H1 (cell line): ENCODE data around the gene CARD14. TPM values are rescaled to one million over a fixed set of nuclear protein-coding genes. Genes with fewer than 3 reads are reported as not detected.

ENCODE experiments used
- CTCF ChIA-PET: fragments of 300-600 bp; sonication (Branson Sonifier 250); formaldehyde crosslinking; loops from one replicate; lab custom pipeline; 2021; ENCODE audit not compliant: partially characterized antibody; lab: Charles Lee
- POLR2A ChIA-PET: fragments of 300-600 bp; sonication (Branson Sonifier 250); formaldehyde crosslinking; loops from one replicate; lab custom pipeline; 2021; ENCODE audit warnings: inconsistent platforms; ENCODE audit not compliant: partially characterized antibody; lab: Charles Lee
- DNase-seq, 2 experiments: peaks; one replicate each; pipeline versions ENCODE4 v3.0.0 to v3.0.0-alpha.2; 2010 to 2022; ENCODE audit warnings: low spot score in 2 of 2, low read depth in 1 of 2, mixed read lengths in 1 of 2
- FAIRE-seq: peaks from 2 replicates; lab custom pipeline; 2011; peaks lifted over from hg19 to GRCh38; lab: Jason Lieb, UNC
- H2AFZ ChIP-seq: 2 replicates; pipeline ENCODE4 v1.8.1; 2012; ENCODE audit warnings: low read length, inconsistent platforms
- H2AK5ac ChIP-seq: 2 replicates; pipeline ENCODE4 v1.6.1; 2013; ENCODE audit warnings: low read depth, low read length
- H2BK120ac ChIP-seq: replicated peaks from 2 replicates; pipeline ENCODE3; 2013; ENCODE audit warnings: low read depth, low read length, inconsistent platforms
- H2BK12ac ChIP-seq: 2 replicates; pipeline ENCODE4 v1.6.1; 2013; ENCODE audit warnings: low read depth, low read length
- H2BK15ac ChIP-seq: 2 replicates; pipeline ENCODE4 v1.6.1; 2013; ENCODE audit warnings: low read length
- H2BK20ac ChIP-seq: 2 replicates; pipeline ENCODE4 v1.6.1; 2013; ENCODE audit warnings: low read length
- H2BK5ac ChIP-seq: 2 replicates; pipeline ENCODE4 v1.6.1; 2013; ENCODE audit warnings: low read depth, low read length
- H3K14ac ChIP-seq: 2 replicates; pipeline ENCODE4 v1.6.1; 2013; ENCODE audit warnings: inconsistent platforms; ENCODE audit not compliant: insufficient read length
- H3K18ac ChIP-seq: 2 replicates; pipeline ENCODE4 v1.6.1; 2013; ENCODE audit warnings: low read length; ENCODE audit errors: extremely low read depth
- H3K23ac ChIP-seq: 2 replicates; pipeline ENCODE4 v1.6.1; 2013; ENCODE audit warnings: inconsistent platforms; ENCODE audit not compliant: insufficient read length
- H3K23me2 ChIP-seq: 2 replicates; pipeline ENCODE4 v1.6.1; 2013; ENCODE audit warnings: low read depth, low read length
- H3K27ac ChIP-seq: 2 replicates; pipeline ENCODE4 v1.6.1; 2011; ENCODE audit warnings: low read depth, low read length, inconsistent platforms
- H3K27me3 ChIP-seq, 4 experiments: replicated peaks in 1 of 4; 1 replicate in 1 of 4; 2 replicates in 3 of 4; pipeline versions ENCODE4 v1.6.1 to v1.8.1; 2011 to 2013; ENCODE audit warnings: low read length in 3 of 4, mild to moderate bottlenecking in 3 of 4, inconsistent platforms in 2 of 4, mixed read lengths in 2 of 4, moderate library complexity in 1 of 4; ENCODE audit not compliant: control insufficient read depth in 3 of 4, insufficient read depth in 3 of 4; ENCODE audit errors: extremely low read depth in 1 of 4
- H3K36me3 ChIP-seq, 4 experiments: 2 replicates each; pipeline versions ENCODE4 v1.6.1 to v1.8.1; 2011 to 2013; ENCODE audit warnings: mild to moderate bottlenecking in 4 of 4, low read length in 3 of 4, moderate library complexity in 2 of 4, control low read depth in 1 of 4, inconsistent platforms in 1 of 4; ENCODE audit not compliant: insufficient read depth in 4 of 4, control insufficient read depth in 2 of 4
- H3K4ac ChIP-seq: replicated peaks from 2 replicates; pipeline ENCODE3; 2013; ENCODE audit warnings: low read length, low read depth, mixed read lengths, inconsistent platforms; ENCODE audit not compliant: insufficient read length
- H3K4me1 ChIP-seq, 4 experiments: replicated peaks in 1 of 4; 1 replicate in 1 of 4; 2 replicates in 3 of 4; pipeline versions ENCODE4 v1.6.1 to v1.8.1; 2011 to 2013; ENCODE audit warnings: low read length in 3 of 4, inconsistent platforms in 2 of 4, mixed read lengths in 1 of 4; ENCODE audit not compliant: insufficient read depth in 4 of 4, control insufficient read depth in 3 of 4
- H3K4me2 ChIP-seq, 2 experiments: 2 replicates each; pipeline versions ENCODE4 v1.6.1 to v1.8.1; 2011 to 2013; ENCODE audit warnings: low read depth in 2 of 2, low read length in 2 of 2, control low read depth in 1 of 2, inconsistent platforms in 1 of 2, mild to moderate bottlenecking in 1 of 2; ENCODE audit not compliant: insufficient read depth in 1 of 2
- H3K4me3 ChIP-seq, 4 experiments: fragments of 200-600, 300-600 bp in 1 of 4; sonication (generic), shearing (Covaris generic), sonication (Bioruptor Twin) in 1 of 4; 2 replicates each; pipeline versions ENCODE4 v1.5.1 to v1.8.1; 2011 to 2016; ENCODE audit warnings: low read length in 4 of 4, low read depth in 3 of 4, control low read depth in 2 of 4, inconsistent platforms in 2 of 4, mild to moderate bottlenecking in 2 of 4, mixed read lengths in 1 of 4, moderate library complexity in 1 of 4; ENCODE audit not compliant: insufficient read depth in 2 of 4; ENCODE audit errors: extremely low read depth in 1 of 4
- H3K56ac ChIP-seq: replicated peaks from 2 replicates; pipeline ENCODE3; 2013; ENCODE audit warnings: low read depth, mild to moderate bottlenecking, mixed read lengths, low read length, inconsistent platforms; ENCODE audit not compliant: insufficient read length
- H3K79me1 ChIP-seq: 2 replicates; pipeline ENCODE4 v1.6.1; 2013; ENCODE audit warnings: low read depth, low read length, control low read depth
- H3K79me2 ChIP-seq, 2 experiments: 2 replicates each; pipeline versions ENCODE4 v1.6.1 to v1.8.1; 2012 to 2013; ENCODE audit warnings: low read length in 2 of 2, mild to moderate bottlenecking in 2 of 2, inconsistent platforms in 1 of 2; ENCODE audit not compliant: insufficient read depth in 2 of 2, control insufficient read depth in 1 of 2
- H3K9ac ChIP-seq, 4 experiments: replicated peaks in 1 of 4; 1 replicate in 1 of 4; 2 replicates in 3 of 4; pipeline versions ENCODE4 v1.6.1 to v1.8.1; 2011 to 2013; ENCODE audit warnings: low read depth in 3 of 4, low read length in 3 of 4, control low read depth in 2 of 4, mild to moderate bottlenecking in 2 of 4, moderate library complexity in 2 of 4, inconsistent platforms in 1 of 4; ENCODE audit errors: extremely low read depth in 1 of 4
- H3K9me3 ChIP-seq, 2 experiments: 2 replicates each; pipeline versions ENCODE4 v1.6.1 to v1.8.1; 2012 to 2013; ENCODE audit warnings: mild to moderate bottlenecking in 2 of 2, moderate library complexity in 2 of 2, control low read depth in 1 of 2, inconsistent platforms in 1 of 2, low read depth in 1 of 2, low read length in 1 of 2, mixed read lengths in 1 of 2; ENCODE audit not compliant: insufficient read depth in 2 of 2
- H4K20me1 ChIP-seq, 2 experiments: replicated peaks in 1 of 2; 2 replicates each; pipeline versions ENCODE3 to v1.8.1; 2011 to 2013; ENCODE audit warnings: inconsistent platforms in 2 of 2, low read length in 2 of 2, mild to moderate bottlenecking in 1 of 2; ENCODE audit not compliant: insufficient read depth in 2 of 2, control insufficient read depth in 1 of 2
- H4K5ac ChIP-seq: 2 replicates; pipeline ENCODE4 v1.6.1; 2013; ENCODE audit warnings: low read length, low read depth, mixed read lengths, inconsistent platforms; ENCODE audit not compliant: insufficient read length
- H4K8ac ChIP-seq: 2 replicates; pipeline ENCODE4 v1.8.0; 2013; ENCODE audit warnings: mild to moderate bottlenecking, moderate library complexity, low read length, inconsistent platforms; ENCODE audit not compliant: insufficient read depth; ENCODE audit errors: extremely low read depth
- H4K91ac ChIP-seq: replicated peaks from 2 replicates; pipeline ENCODE3; 2013; ENCODE audit warnings: low read length, mixed read lengths, inconsistent platforms; ENCODE audit not compliant: insufficient read length
- BACH1 ChIP-seq: IDR thresholded peaks from 2 replicates; pipeline ENCODE4 v1.6.1; 2012; ENCODE audit warnings: low read length, improper control_type of control experiment
- CBX8 ChIP-seq: fragments of 300-800, 300-1000 bp; sonication (generic); IDR thresholded peaks from 2 replicates; pipeline ENCODE4 v1.7.1; 2016; ENCODE audit warnings: low read depth, low read length, borderline replicate concordance
- CEBPB ChIP-seq: IDR thresholded peaks from 2 replicates; pipeline ENCODE4 v1.6.1; 2012; ENCODE audit warnings: low read depth, low read length
- CHD2 ChIP-seq: IDR thresholded peaks from 2 replicates; pipeline ENCODE4 v1.6.1; 2012; ENCODE audit warnings: low read length, improper control_type of control experiment
- EGR1 ChIP-seq: IDR thresholded peaks from 2 replicates; pipeline ENCODE4 v1.6.1; 2011; ENCODE audit warnings: low read depth, low read length, borderline replicate concordance
- EP300 ChIP-seq, 2 experiments: IDR thresholded peaks; 1 replicate in 1 of 2; 2 replicates in 1 of 2; pipeline ENCODE4 v1.6.1; 2011 to 2012; ENCODE audit warnings: low read depth in 2 of 2, low read length in 2 of 2, mild to moderate bottlenecking in 2 of 2, borderline replicate concordance in 1 of 2, inconsistent platforms in 1 of 2, moderate library complexity in 1 of 2
- GTF2F1 ChIP-seq: IDR thresholded peaks from 2 replicates; pipeline ENCODE4 v1.6.1; 2012; ENCODE audit warnings: low read depth, low read length, improper control_type of control experiment, borderline replicate concordance
- JUN ChIP-seq: IDR thresholded peaks from 2 replicates; pipeline ENCODE4 v1.6.1; 2011; ENCODE audit warnings: low read depth, mild to moderate bottlenecking, improper control_type of control experiment, low read length
- KDM5A ChIP-seq: fragments of 200-600 bp; IDR thresholded peaks from 2 replicates; pipeline ENCODE4 v1.7.1; 2012; ENCODE audit warnings: mild to moderate bottlenecking, low read length, inconsistent platforms, mixed read lengths
- NANOG ChIP-seq: IDR thresholded peaks from 2 replicates; pipeline ENCODE4 v1.6.1; 2011; ENCODE audit warnings: low read length, low read depth, mild to moderate bottlenecking, inconsistent platforms; ENCODE audit not compliant: insufficient read depth, poor library complexity, severe bottlenecking
- RFX5 ChIP-seq: IDR thresholded peaks from 2 replicates; pipeline ENCODE4 v1.6.1; 2011; ENCODE audit warnings: low read depth, low read length, improper control_type of control experiment, borderline replicate concordance
- RXRA ChIP-seq: IDR thresholded peaks from 2 replicates; pipeline ENCODE4 v1.6.1; 2011; ENCODE audit warnings: low read depth, mild to moderate bottlenecking, low read length, moderate library complexity; ENCODE audit not compliant: insufficient read depth
- SP1 ChIP-seq: IDR thresholded peaks from 2 replicates; pipeline ENCODE4 v1.6.1; 2011; ENCODE audit warnings: low read depth, low read length
- WGBS, 2 experiments: shearing (Covaris generic) in 1 of 2; methylation state at CpG; one replicate each; pipeline versions ENCODE4 v1.1.6 to v1.1.7; 2013 to 2015; ENCODE audit warnings: low lambda C conversion rate in 2 of 2, mixed read lengths in 2 of 2, inconsistent platforms in 1 of 2, low coverage in 1 of 2, missing lambda C conversion rate in 1 of 2; ENCODE audit not compliant: insufficient replicate concordance in 2 of 2, insufficient coverage in 1 of 2, insufficient read length in 1 of 2; ENCODE audit errors: extremely low coverage in 1 of 2, missing lambda C conversion rate in 1 of 2; 5-methylcytosine and 5-hydroxymethylcytosine counted together
- polyA plus RNA-seq, 7 experiments: library from polyadenylated mRNA; depleted of rRNA in 3 of 7; stranded (reverse) in 5 of 7; unstranded in 2 of 7; fragments of >200 nt in 5 of 7; fragments of 200-250 nt in 2 of 7; gene quantifications; 1 replicate in 5 of 7; 2 replicates in 1 of 7; 4 replicates in 1 of 7; pipeline versions ENCODE4 v1.2.1 to v1.2.3, GENCODE V29; 2011 to 2013; ENCODE audit warnings: missing spikeins in 2 of 7, mixed read lengths in 2 of 7
- total RNA-seq: library from RNA; stranded (reverse); fragmentation: NEBNext Ultra II Directional; extraction: Animal tissue kit (Norgen Biotek cat#: 25700); gene quantifications from 2 replicates; pipeline ENCODE4 v1.2.1, GENCODE V29; 2021
- TF ChIP-seq, protein P1 (sequence below): IDR thresholded peaks from 2 replicates; pipeline ENCODE4 v1.6.1; 2012; ENCODE audit warnings: inconsistent platforms

The CARD14 gene
- total and polyA plus RNA-seq, 2 of the 8 experiments (the other 6 are each of a cell fraction or from before 2014, with no cell fraction given), result 0.08 TPM; not detected in 1

DNA sequence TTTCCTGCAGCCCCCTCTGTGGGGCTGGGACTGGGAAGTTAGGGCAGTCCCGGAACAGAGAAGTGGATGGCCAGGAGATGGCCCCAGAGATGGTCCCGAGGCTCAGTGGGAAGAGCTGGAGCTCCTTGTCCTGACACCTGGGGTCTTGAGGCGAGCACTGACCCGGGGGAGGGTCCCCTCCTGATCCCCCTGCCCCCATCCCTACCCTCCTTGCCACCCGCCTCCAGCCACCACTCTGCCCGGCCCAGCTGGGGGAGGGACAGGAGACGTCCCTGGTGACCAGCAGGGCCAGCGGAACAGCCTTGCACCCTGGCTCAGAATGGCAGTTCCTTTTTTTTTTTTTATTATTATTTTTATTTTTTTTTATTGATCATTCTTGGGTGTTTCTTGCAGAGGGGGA lies 76.9 kb downstream of the CARD14 start:
- CTCF ChIA-PET, result interaction anchor here (0.6 to 2.4 kb wide), 3 partner anchors 18 to 220 kb away, joined by 3 to 10 read pairs (median 4); no protein-coding TSS in a partner anchor
- 91% methylated on average over 8 of the region's 8 CpGs; no CpG with 5 or more reads in 1 of the 2 experiments for WGBS, 2 experiments
- Histone ChIP-seq H3K27me3 (no peaks in the 10 kb centered on the region), H2BK120ac (no peak overlapping the region), H3K23me2 (no peaks in the 10 kb centered on the region), H2BK15ac (no peak overlapping the region), H3K9ac (no peak overlapping the region), H2AK5ac (no peak overlapping the region), H4K8ac (no peak overlapping the region), H3K9me3 (no peaks in the 10 kb centered on the region; a peak in 1 of 4 replicates), H3K4me2 (no peak overlapping the region), H3K27ac (no peak overlapping the region), H4K20me1 (peaks cover 0 to 3% of the 10 kb centered on the region in 2 experiments), H2AFZ (no peak overlapping the region), H3K23ac (no peak overlapping the region), H4K5ac (no peak overlapping the region), H3K4me3 (no peak overlapping the region), H3K4me1 (no peaks in the 10 kb centered on the region), H3K4ac (no peak overlapping the region), H3K18ac (no peak overlapping the region), H3K79me1 (no peaks in the 10 kb centered on the region), H2BK20ac (no peak overlapping the region), H2BK12ac (no peak overlapping the region), H3K36me3 (peaks cover 0 to 8% (median 3%) of the 10 kb centered on the region in 4 experiments; a peak in 5 of 8 replicates)
- POLR2A ChIA-PET, result no interaction called here
- DNase-seq, result no peak
- no peak for FAIRE-seq
- no peak for TF ChIP-seq NANOG
- TF ChIP-seq EP300 (IDR thresholded peaks at IDR 0.05; ENCODE audit: borderline replicate concordance in 1 of 2, low read depth in 2 of 2, low read length in 2 of 2), result no peak
- no peak for TF ChIP-seq SP1
- no peak for TF ChIP-seq JUN
- TF ChIP-seq RFX5, result no peak
- TF ChIP-seq CEBPB, result no peak
- no peak for TF ChIP-seq GTF2F1
- no peak for TF ChIP-seq RXRA
- TF ChIP-seq EGR1, result no peak
- no peak for TF ChIP-seq CBX8
- TF ChIP-seq, protein P1, sequence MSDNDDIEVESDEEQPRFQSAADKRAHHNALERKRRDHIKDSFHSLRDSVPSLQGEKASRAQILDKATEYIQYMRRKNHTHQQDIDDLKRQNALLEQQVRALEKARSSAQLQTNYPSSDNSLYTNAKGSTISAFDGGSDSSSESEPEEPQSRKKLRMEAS, result no peak
- TF ChIP-seq CHD2, result no peak
- TF ChIP-seq KDM5A, result no peak
- no peak for TF ChIP-seq BACH1
- TF ChIP-seq, all 59 proteins: peak for 0
- H3K14ac ChIP-seq, result no peak overlapping the region
- H2BK5ac ChIP-seq, result no peak overlapping the region
- H3K79me2 ChIP-seq, result no peaks in the 10 kb centered on the region
- H4K91ac ChIP-seq, result no peak overlapping the region
- H3K56ac ChIP-seq, result no peak overlapping the region
